Fibroblast of lung (primary cell): Measurements from ENCODE around the gene ENPP3. TPM values are rescaled to one million over a fixed set of nuclear protein-coding genes. Genes with fewer than 3 reads are reported as not detected.

Source experiments
- DNase-seq, 2 donors: peaks; one replicate each; pipeline versions ENCODE4 v3.0.0 to v3.0.0-alpha.2; 2010; ENCODE audit warnings: low read depth in 2 of 2
- H2AFZ ChIP-seq: 2 replicates; pipeline ENCODE4 v1.5.1; 2012; ENCODE audit warnings: low read length, control low read depth, inconsistent platforms
- H3K27ac ChIP-seq: 2 replicates; pipeline ENCODE4 v1.5.1; 2011; ENCODE audit warnings: low read length, control low read depth; ENCODE audit not compliant: insufficient read depth
- H3K27me3 ChIP-seq: 2 replicates; pipeline ENCODE4 v1.5.1; 2011; ENCODE audit warnings: mild to moderate bottlenecking, low read length; ENCODE audit not compliant: control insufficient read depth, insufficient read depth
- H3K36me3 ChIP-seq: 2 replicates; pipeline ENCODE4 v1.5.1; 2011; ENCODE audit warnings: low read length; ENCODE audit not compliant: control insufficient read depth, insufficient read depth
- H3K4me1 ChIP-seq: 2 replicates; pipeline ENCODE4 v1.5.1; 2011; ENCODE audit warnings: low read length; ENCODE audit not compliant: control insufficient read depth, insufficient read depth; ENCODE audit errors: extremely low read depth
- H3K4me2 ChIP-seq: 2 replicates; pipeline ENCODE4 v1.5.1; 2011; ENCODE audit warnings: low read length, control low read depth; ENCODE audit not compliant: insufficient read depth; ENCODE audit errors: extremely low read depth
- H3K4me3 ChIP-seq, 4 experiments: fragments of 200-600 bp in 1 of 4; sonication (generic) in 1 of 4; replicated peaks in 1 of 4; 2 replicates each; pipeline ENCODE4 v1.5.1; 2011 to 2016; ENCODE audit warnings: low read length in 4 of 4, low read depth in 3 of 4, mild to moderate bottlenecking in 3 of 4, control low read depth in 2 of 4, inconsistent platforms in 1 of 4, mixed read lengths in 1 of 4; ENCODE audit not compliant: insufficient read depth in 1 of 4; ENCODE audit errors: control extremely low read depth in 1 of 4
- H3K79me2 ChIP-seq: 2 replicates; pipeline ENCODE4 v1.5.1; 2012; ENCODE audit warnings: mild to moderate bottlenecking, low read length, inconsistent platforms; ENCODE audit not compliant: control insufficient read depth, insufficient read depth
- H3K9ac ChIP-seq: 2 replicates; pipeline ENCODE4 v1.5.1; 2011; ENCODE audit warnings: mild to moderate bottlenecking, low read length, control low read depth; ENCODE audit not compliant: insufficient read depth
- H3K9me3 ChIP-seq: 2 replicates; pipeline ENCODE4 v1.5.1; 2012; ENCODE audit warnings: low read depth, low read length; ENCODE audit not compliant: control insufficient read depth, insufficient read depth
- H4K20me1 ChIP-seq: 2 replicates; pipeline ENCODE4 v1.5.1; 2011; ENCODE audit warnings: low read length; ENCODE audit not compliant: control insufficient read depth, insufficient read depth; ENCODE audit errors: extremely low read depth
- CTCF ChIP-seq, 2 donors: IDR thresholded peaks in 1 of 2; conservative IDR thresholded peaks in 1 of 2; 1 replicate in 1 of 2; 2 replicates in 1 of 2; pipeline ENCODE4 v1.5.1; 2011 to 2012; ENCODE audit warnings: low read length in 2 of 2, control low read depth in 1 of 2, inconsistent platforms in 1 of 2, low read depth in 1 of 2, mild to moderate bottlenecking in 1 of 2
- EZH2 ChIP-seq: IDR thresholded peaks from 2 replicates; pipeline ENCODE4 v1.5.1; 2012; ENCODE audit warnings: low read length, control low read depth, mild to moderate bottlenecking; ENCODE audit errors: missing control alignments
- polyA plus RNA-seq, 2 donors: library from polyadenylated mRNA; depleted of rRNA in 1 of 2; stranded (reverse) in 1 of 2; unstranded in 1 of 2; fragments of >200 nt; gene quantifications; 2 replicates each; pipeline ENCODE4 v1.2.1, GENCODE V29; 2011 to 2012; ENCODE audit warnings: missing spikeins in 1 of 2
- total RNA-seq: library from RNA; depleted of rRNA; stranded (reverse); fragments of >200 nt; gene quantifications from 2 replicates; pipeline ENCODE4 v1.2.1, GENCODE V29; 2014

ENPP3 gene
- total and polyA plus RNA-seq, 2 donors (not counting 1 experiment from before 2014, with no cell fraction given) = 0.06 to 0.17 TPM

- no peak overlapping the region for H3K4me2 ChIP-seq
- no peak overlapping the region for H2AFZ ChIP-seq
- no peaks in the 10 kb centered on the region for H3K79me2 ChIP-seq
- TF ChIP-seq CTCF (conservative IDR thresholded peaks at IDR 0.05 in 1 of 2, IDR thresholded peaks at IDR 0.05 in 1 of 2; ENCODE audit: low read depth in 1 of 2, low read length in 2 of 2) (no peak), EZH2 (no peak)
- no peak overlapping the region for H3K4me3 ChIP-seq
- no peaks in the 10 kb centered on the region for H3K9me3 ChIP-seq
- H4K20me1 ChIP-seq = no peaks in the 10 kb centered on the region
- H3K9ac ChIP-seq = no peak overlapping the region
- no peak for DNase-seq
- no peaks in the 10 kb centered on the region for H3K4me1 ChIP-seq
- H3K27me3 ChIP-seq = no peaks in the 10 kb centered on the region
- H3K36me3 ChIP-seq = no peaks in the 10 kb centered on the region
- no peak overlapping the region for H3K27ac ChIP-seq
Observed at GRCh38 chr6:131780600-131780999, 143.5 kb downstream of the ENPP3 start.

- Histone ChIP-seq H3K4me3 (no peak overlapping the region), H3K27ac (no peak overlapping the region), H3K9me3 (no peaks in the 10 kb centered on the region), H3K4me2 (no peak overlapping the region), H3K4me1 (no peaks in the 10 kb centered on the region), H2AFZ (no peak overlapping the region), H3K27me3 (no peaks in the 10 kb centered on the region), H4K20me1 (no peaks in the 10 kb centered on the region), H3K36me3 (no peaks in the 10 kb centered on the region), H3K9ac (no peak overlapping the region), H3K79me2 (no peaks in the 10 kb centered on the region)
- no peak for DNase-seq
- TF ChIP-seq EZH2 = no peak
- TF ChIP-seq CTCF (conservative IDR thresholded peaks at IDR 0.05 in 1 of 2, IDR thresholded peaks at IDR 0.05 in 1 of 2; ENCODE audit: low read depth in 1 of 2, low read length in 2 of 2) = no peak
Observed at GRCh38 chr6:131781687-131782086, 144.6 kb downstream of the ENPP3 start.

GRCh38 chr6:131782764-131783163, 145.7 kb downstream of the ENPP3 start:
- DNase-seq = no peak
- Histone ChIP-seq H3K9me3 (no peaks in the 10 kb centered on the region), H4K20me1 (no peaks in the 10 kb centered on the region), H3K4me2 (no peak overlapping the region), H2AFZ (no peak overlapping the region), H3K27me3 (no peaks in the 10 kb centered on the region), H3K4me1 (peaks cover 4% of the 10 kb centered on the region), H3K36me3 (no peaks in the 10 kb centered on the region), H3K4me3 (no peak overlapping the region), H3K27ac (no peak overlapping the region), H3K79me2 (no peaks in the 10 kb centered on the region), H3K9ac (no peak overlapping the region)
- TF ChIP-seq EZH2 (no peak), CTCF (conservative IDR thresholded peaks at IDR 0.05 in 1 of 2, IDR thresholded peaks at IDR 0.05 in 1 of 2; ENCODE audit: low read depth in 1 of 2, low read length in 2 of 2) (no peak)
